ENCODE measurements around the gene CNTD1.
"Not testable (repeated sequence)": the region's sequence is repeated elsewhere in the genome, so short reads cannot be mapped to it uniquely, and the experiment has no call there.

The CNTD1 gene

GRCh38 chr17:42848093-42848492, 49.4 kb downstream of the CNTD1 start:
- no peak for DNase-seq

- no peak for DNase-seq
Measured at GRCh38 chr17:42849031-42849430, 50.4 kb downstream of the CNTD1 start.

GRCh38 chr17:42849451-42850181, 51.0 kb downstream of the CNTD1 start:
- DNase-seq, result no peak

GRCh38 chr17:42850954-42851353, 52.3 kb downstream of the CNTD1 start, which contains the start of gene AOC3:
TSS of gene AOC3 (plus strand) at chr17:42851199. CDS start at chr17:42851344, 145 bp downstream.
- no peak for DNase-seq

GRCh38 chr17:42851371-42852240, 52.9 kb downstream of the CNTD1 start:
- not testable (repeated sequence) for DNase-seq

- DNase-seq, result no peak
Measured at GRCh38 chr17:42852351-42852750, 53.7 kb downstream of the CNTD1 start.

GRCh38 chr17:42853004-42853403, 54.3 kb downstream of the CNTD1 start:
- no peak for DNase-seq

- no peak for DNase-seq
Measured at GRCh38 chr17:42853597-42853967, 54.9 kb downstream of the CNTD1 start.

- no peak for DNase-seq
Measured at GRCh38 chr17:42853968-42854790, 55.5 kb downstream of the CNTD1 start.

GRCh38 chr17:42855048-42855596, 56.5 kb downstream of the CNTD1 start:
- DNase-seq, result no peak

- DNase-seq, result not testable (repeated sequence)
Measured at GRCh38 chr17:42856093-42856492, 57.4 kb downstream of the CNTD1 start.

- not testable (repeated sequence) for DNase-seq
Measured at GRCh38 chr17:42856516-42856915, 57.9 kb downstream of the CNTD1 start.

GRCh38 chr17:42857389-42857788, 58.7 kb downstream of the CNTD1 start:
- no peak for DNase-seq

Data from stimulated activated CD4-positive, alpha-beta T cell treated with anti-CD3 and anti-CD28 coated beads, Interleukin-15, amount 100 ng/mL, for 24 hours (primary cell).